Left ventricle myocardium superior (tissue), 1 donor: ENCODE measurements around the gene ORC1. TPM values are rescaled to one million over a fixed set of nuclear protein-coding genes. Genes with fewer than 3 reads are reported as not detected.
A peak's percentile ranks its signal among the peaks of the same experiment; 100 is the strongest.
"Not testable (repeated sequence)": the region's sequence is repeated elsewhere in the genome, so short reads cannot be mapped to it uniquely, and the experiment has no call there.

Source experiments
- ATAC-seq: fragments of 200-7000 bp; cut with Tn5 transposase; one replicate; pipeline ENCODE4 v1.9.1; 2020; ENCODE audit warnings: mild to moderate bottlenecking, moderate library complexity
- DNase-seq: peaks from one replicate; pipeline ENCODE4 v3.0.0-alpha.2; 2020
- intact Hi-C: fragments of 100-400 bp; cut with micrococcal nuclease; formaldehyde crosslinking; loops from one replicate; pipeline ENCODE4 v1.11.0; 2022
- total RNA-seq: library from RNA; stranded (reverse); fragmentation: NEBNext Ultra II Directional; extraction: Animal tissue kit (Norgen Biotek cat#: 25700); gene quantifications from one replicate; pipeline ENCODE4 v1.2.1, GENCODE V29; 2021
- donor health status: DM: no; HTN: yes; CAD: no; lungs with severe emphysema.

ORC1 gene
- total RNA-seq, 1 donor from 2014 or later: 0.32 TPM

- ATAC-seq: no peak
- intact Hi-C loops: no loop called here
Observed at GRCh38 chr1:52399629-52400028, 4.6 kb downstream of the ORC1 start.

DNA sequence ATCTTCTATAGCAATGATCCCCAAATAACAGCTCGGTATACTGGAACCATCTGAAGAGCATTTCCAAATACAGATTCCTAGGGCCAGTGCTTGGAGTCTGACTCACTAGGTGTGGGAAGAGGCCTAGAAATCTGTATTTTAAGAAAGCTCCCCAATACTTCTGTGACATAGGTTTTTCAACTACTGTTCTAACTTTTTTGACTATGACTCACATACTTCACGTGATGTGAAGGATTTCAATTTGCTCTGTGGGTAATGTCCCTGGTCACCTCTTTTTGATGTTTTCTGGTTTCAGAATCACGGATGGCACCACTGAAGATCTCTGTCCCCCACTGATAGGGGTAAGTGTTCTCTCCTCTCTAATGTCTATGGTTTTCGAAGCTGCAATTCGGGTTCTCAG, 11.0 kb downstream of the ORC1 start:
- ATAC-seq (no peak), DNase-seq (no peak)
- intact Hi-C loops: no loop called here

More at GRCh38 chr1:52399629-52400028, 4.6 kb downstream of the ORC1 start:
- DNase-seq: no peak

DNA sequence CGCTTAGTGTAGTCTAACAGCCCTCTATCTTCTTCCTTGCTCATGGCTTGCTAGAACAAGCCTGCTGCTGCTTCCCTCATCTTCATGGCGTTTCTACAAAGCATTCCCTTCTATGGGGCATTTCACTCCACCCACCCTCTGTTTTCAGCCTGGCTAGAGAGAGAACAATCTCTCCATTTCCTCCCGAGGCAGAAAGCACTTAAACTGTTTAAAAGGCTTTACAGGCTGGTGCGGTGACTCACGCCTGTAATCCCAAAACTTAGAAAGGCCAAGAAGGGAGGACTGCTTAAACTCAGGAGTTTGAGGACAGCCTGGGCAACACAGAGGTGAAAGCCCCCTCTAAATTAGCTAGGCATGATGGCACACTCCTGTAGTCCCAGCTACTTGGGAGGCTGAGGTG, 17.8 kb downstream of the ORC1 start:
- intact Hi-C loops: no loop called here
- DNase-seq: no peak
- ATAC-seq: no peak

GRCh38 chr1:52385376-52385775, 18.8 kb downstream of the ORC1 start:
- ATAC-seq (no peak), DNase-seq (no peak)
- intact Hi-C loops: no loop called here

DNA sequence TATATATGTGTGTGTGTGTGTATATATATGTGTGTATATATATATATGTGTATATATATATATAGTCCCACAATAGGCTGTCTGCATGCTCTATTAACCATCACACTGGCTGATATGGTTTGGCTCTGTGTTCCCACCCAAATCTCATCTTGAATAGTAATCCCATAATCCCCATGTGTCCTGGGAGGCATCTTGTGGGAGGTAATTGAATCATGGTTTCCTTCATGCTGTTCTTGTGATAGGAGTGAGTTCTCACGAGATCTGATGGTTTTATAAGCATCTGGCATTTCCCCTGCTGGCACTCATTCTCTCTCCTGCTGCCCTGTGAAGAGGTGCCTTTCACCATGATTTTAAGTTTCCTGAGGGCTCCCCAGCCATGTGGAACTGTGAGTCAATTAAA, 34.4 kb downstream of the ORC1 start:
- ATAC-seq, intact Hi-C loops: not testable (repeated sequence)

GRCh38 chr1:52368383-52369172, 35.6 kb downstream of the ORC1 start:
- DNase-seq (peak; percentile 67), ATAC-seq (no peak)
- intact Hi-C loops: no loop called here

More for the DNA sequence above, 34.4 kb downstream of the ORC1 start:
- not testable (repeated sequence) for DNase-seq

DNA sequence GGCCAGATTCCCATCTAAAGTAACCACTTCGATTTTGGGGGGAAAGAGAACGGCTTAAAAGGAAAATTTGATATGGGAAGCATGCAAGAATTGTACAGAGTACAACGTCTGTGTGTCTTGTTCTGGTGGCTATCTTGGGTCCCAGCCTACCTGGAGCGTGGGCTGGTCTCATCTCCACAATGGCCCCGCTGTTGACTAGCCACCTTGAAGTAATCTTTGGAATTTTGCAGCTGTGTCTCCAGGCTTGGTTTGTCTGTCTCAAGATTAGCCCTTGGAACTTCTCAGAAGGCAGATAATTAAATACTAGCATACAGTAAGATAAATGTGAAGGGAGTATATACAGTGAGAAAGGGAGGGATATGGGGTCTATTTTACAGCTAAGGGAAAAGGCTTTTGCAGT, 37.0 kb downstream of the ORC1 start:
- DNase-seq (no peak), ATAC-seq (no peak)
- intact Hi-C loops: no loop called here

DNA sequence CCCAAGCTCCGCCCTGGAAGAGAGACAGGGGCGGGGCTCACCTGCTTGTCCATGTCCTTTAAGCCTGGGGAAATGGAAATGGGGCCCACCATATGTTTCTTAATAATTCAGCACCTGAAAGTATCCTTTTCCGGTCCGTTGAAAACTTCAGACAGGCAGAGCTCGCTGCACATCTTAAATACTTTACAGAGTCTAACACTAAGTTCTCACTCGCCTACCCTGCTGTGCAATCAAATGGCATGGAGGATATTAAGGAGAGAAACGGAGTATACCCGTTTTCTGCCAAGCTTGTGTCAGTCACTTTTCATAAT, 37.8 kb downstream of the ORC1 start:
- DNase-seq (no peak), ATAC-seq (no peak)
- intact Hi-C loops: no loop called here

- intact Hi-C loops: no loop called here
- ATAC-seq (peak; percentile 94), DNase-seq (peak; percentile 99)
Observed at GRCh38 chr1:52365746-52366516, 38.3 kb downstream of the ORC1 start, which contains the start of gene CC2D1B. TSS of gene CC2D1B (minus strand) at chr1:52366205. CDS start at chr1:52364620, 1,585 bp downstream.

DNA sequence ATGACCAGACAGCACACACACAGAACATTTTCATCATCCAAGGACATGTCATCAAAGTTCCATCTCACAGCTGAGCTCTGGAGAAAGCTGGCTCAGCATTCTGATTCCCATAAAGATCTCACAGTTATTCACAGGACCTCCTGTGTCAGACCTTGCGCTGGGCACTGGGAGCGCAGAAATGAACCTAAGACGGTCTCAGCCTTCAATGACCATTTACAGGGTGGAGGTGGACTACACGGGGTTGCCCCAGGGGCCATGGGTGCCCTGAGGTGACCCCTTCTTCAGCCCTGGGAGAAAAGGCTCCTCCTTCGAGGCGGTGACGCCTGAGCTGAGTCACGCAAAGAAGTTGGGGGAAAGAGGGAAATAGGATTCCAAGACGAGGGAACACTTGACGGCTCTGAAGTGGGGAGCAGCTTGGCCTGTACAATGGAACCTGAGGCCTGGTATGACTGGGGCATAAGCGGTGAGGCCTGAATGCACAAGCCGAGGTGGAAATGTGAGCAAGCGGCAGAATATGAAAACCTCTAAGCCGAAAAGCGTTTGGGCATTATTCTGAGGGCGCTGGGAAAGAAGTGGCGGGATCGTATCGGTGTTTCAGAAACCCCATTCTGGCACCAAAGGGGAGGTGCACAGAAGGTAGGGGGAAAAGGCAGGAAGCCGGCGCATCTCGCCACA, 39.0 kb downstream of the ORC1 start:
- intact Hi-C loops: no loop called here
- DNase-seq (peak; percentile 57), ATAC-seq (peak; percentile 9)

GRCh38 chr1:52364235-52364839, 39.9 kb downstream of the ORC1 start:
- no peak for ATAC-seq
- intact Hi-C loops: no loop called here
- DNase-seq: no peak

GRCh38 chr1:52360595-52360968, 43.6 kb downstream of the ORC1 start:
- intact Hi-C loops: no loop called here
- DNase-seq: no peak
- no peak for ATAC-seq

DNA sequence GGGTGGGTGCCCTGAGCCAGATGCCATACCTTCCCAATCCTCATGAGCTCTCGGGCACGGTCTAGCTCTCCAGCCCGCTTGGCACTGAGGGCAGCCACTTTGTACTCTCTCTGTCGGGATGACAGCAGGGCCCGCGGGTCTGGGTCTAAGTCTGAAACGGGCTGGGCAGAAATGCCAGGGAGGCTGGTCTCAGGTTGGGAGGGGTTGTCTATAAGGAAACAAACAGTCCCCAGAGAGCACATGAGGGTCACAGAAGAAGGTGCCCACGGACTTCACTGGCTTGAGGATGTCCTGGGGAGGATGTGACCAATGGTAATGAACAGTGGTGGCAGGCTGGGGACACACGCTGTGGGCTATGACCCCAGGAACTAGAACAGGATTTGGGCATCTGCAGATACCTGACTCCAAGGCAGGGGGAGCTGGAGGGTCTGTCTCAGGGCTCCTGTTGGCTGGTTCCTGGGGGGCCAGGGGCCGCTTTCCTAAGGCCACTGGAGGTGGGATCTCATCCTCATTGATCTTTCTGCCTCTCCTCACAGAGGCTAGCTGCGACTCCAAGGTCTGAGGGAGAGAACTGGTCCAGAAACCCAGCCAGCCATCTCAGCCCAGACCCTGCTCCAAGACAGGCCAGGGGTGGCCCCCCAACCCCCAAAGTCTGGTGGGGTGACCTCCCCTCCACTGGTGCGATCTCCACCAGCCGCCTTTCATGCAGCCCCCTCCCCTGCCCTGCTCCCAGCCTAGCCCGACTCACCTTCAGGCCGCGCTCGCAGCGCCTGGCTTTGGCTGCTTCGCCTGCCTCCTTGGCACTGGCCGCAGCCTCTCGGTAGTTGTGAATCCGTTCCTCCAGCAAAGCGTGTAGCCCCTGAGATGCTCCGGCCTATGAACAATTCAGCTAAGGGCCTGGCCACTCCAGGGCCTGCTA, 44.3 kb downstream of the ORC1 start:
- DNase-seq (no peak), ATAC-seq (no peak)
- intact Hi-C loops: no loop called here

DNA sequence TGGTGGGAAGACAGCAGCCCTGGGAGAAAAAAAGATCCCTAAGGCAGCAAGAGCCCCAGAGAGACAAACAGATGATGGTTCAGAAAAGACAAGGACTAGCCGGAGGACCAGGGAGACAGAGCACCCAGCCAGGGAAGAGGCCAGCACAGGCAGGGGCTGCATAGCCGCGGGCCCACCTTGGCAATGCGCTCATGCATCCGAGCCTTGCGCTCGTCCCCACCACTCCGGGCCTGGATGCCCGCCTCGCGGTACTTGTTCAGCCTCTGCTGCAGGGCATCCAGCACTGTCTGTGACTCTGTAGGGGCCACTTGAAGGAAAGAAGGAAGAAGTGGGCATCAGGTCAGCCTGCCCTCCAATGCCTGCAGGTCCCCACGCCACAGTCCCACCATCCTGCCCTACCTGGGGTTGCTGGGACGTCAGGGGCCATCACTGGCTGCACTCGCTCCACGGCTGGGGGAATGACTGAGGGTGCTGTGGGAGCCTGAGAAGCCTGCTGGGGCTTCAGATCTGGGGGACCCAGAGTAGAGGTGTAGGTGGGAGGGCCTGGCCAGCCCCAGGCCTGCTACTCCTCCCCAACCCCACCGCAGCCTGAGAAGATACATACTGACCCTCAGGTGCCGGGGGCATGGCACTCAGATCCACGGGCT, 45.2 kb downstream of the ORC1 start:
- intact Hi-C loops: no loop called here
- ATAC-seq: no peak

GRCh38 chr1:52357397-52357796, 46.8 kb downstream of the ORC1 start:
- DNase-seq: no peak
- no peak for ATAC-seq
- intact Hi-C loops: no loop called here

More for the DNA sequence above, 45.2 kb downstream of the ORC1 start:
- DNase-seq: no peak

DNA sequence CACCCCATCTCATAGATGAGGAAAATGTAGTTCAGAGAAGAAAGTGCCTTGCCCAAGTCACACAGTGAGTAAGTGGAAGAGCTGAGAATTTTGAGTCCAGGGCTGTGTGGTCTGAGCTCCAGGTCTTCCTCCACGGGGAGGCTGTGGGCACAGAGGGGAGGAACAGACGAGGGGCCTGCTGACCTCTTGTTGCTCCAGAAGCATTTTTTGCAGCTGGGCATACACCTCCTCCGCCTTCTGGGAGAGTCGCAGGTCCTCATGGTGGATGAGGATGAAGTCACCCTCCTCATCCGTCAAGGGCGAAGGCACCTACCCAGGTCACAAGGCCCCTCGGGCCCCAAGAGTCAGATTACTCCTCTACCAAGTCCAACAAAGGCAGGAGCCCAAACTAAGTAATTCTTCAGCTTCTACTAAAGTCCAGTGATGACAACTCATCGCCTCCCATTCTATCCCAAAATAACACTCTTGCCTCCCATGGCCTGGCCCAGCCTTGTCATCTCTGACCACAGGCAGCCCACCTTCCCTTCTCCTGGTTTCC, 47.3 kb downstream of the ORC1 start:
- intact Hi-C loops: no loop called here
- no peak for DNase-seq
- ATAC-seq: no peak

DNA sequence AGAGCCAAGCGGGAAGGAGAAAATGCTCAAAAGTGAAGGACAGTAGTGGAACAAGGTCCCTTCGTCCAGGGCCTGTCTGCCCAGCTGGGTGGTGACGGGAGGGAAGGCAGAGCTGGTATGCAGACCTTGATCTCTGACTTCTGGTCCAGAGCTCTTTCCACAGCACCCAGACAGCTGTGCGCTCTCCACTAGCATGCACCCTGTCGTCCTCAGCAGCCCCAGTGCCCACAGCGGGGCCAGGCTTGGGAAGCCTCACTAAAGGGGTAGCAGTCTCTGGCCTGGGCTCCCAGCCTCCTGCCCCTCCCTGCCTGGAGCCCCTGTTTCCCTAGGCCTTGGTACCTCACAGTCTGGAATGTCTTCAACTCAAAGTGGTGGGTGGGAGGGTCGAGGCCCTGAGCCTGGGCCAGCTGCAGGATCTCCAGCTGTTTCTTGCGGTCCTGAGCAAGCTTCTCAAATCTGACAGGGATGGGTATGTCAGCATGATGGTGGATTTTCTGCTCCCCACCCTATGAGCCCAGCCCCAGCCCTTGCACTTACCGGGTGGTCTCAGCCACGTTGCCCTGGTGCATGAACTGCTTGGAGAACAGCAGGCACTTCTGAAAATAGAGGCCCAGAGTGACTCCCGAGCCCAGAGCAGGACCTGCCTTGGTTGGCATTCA, 48.2 kb downstream of the ORC1 start:
- ATAC-seq (no peak), DNase-seq (no peak)
- intact Hi-C loops: no loop called here
